SKM-1 (cell line): ENCODE data around the gene EXOC7.

Source experiments
- DNase-seq: peaks from one replicate; lab custom pipeline; 2025; ENCODE audit not compliant: unreplicated experiment; lab: John Stamatoyannopoulos, UW

Gene EXOC7

GRCh38 chr17:76122431-76123190 lies 19.0 kb upstream of the EXOC7 start:
- no peak for DNase-seq

GRCh38 chr17:76121932-76122430 lies 18.4 kb upstream of the EXOC7 start:
- no peak for DNase-seq

- DNase-seq, result no peak
Measured at GRCh38 chr17:76120658-76121008, 17.0 kb upstream of the EXOC7 start.

GRCh38 chr17:76119409-76120371 lies 16.1 kb upstream of the EXOC7 start:
- DNase-seq, result no peak

- no peak for DNase-seq
Measured at GRCh38 chr17:76115138-76115754, 11.7 kb upstream of the EXOC7 start.

GRCh38 chr17:76111956-76112355 lies 8.4 kb upstream of the EXOC7 start:
- no peak for DNase-seq

- no peak for DNase-seq
Measured at GRCh38 chr17:76107509-76107908, 3.9 kb upstream of the EXOC7 start.

GRCh38 chr17:76106703-76107102 lies 3.1 kb upstream of the EXOC7 start:
- no peak for DNase-seq

- DNase-seq, result no peak
Measured at GRCh38 chr17:76104896-76105231, 1.3 kb upstream of the EXOC7 start.

GRCh38 chr17:76104140-76104895 lies 731 bp upstream of the EXOC7 start:
- no peak for DNase-seq

GRCh38 chr17:76102944-76103273 lies 678 bp downstream of the EXOC7 start:
- DNase-seq, result no peak

- DNase-seq, result no peak
Measured at GRCh38 chr17:76097716-76098295, 5.8 kb downstream of the EXOC7 start.

- no peak for DNase-seq
Measured at GRCh38 chr17:76095943-76096342, 7.6 kb downstream of the EXOC7 start.

- no peak for DNase-seq
Measured at GRCh38 chr17:76094046-76094445, 9.5 kb downstream of the EXOC7 start.

- DNase-seq, result no peak
Measured at GRCh38 chr17:76092526-76093413, 10.8 kb downstream of the EXOC7 start.

GRCh38 chr17:76091526-76092286 lies 11.9 kb downstream of the EXOC7 start:
- no peak for DNase-seq

- DNase-seq, result no peak
Measured at GRCh38 chr17:76090517-76091129, 13.0 kb downstream of the EXOC7 start.

- DNase-seq, result no peak
Measured at GRCh38 chr17:76089680-76090516, 13.7 kb downstream of the EXOC7 start.
